Gastrocnemius medialis (tissue), 4 donors: ENCODE measurements around the gene CNOT10. TPM values are rescaled to one million over a fixed set of nuclear protein-coding genes. Genes with fewer than 3 reads are reported as not detected.

ENCODE experiments used
- ATAC-seq, 2 donors: fragments of 150-250 bp; one replicate each; pipeline ENCODE4 v1.9.1; 2016
- DNase-seq, 2 donors: peaks; one replicate each; pipeline ENCODE4 v3.0.0-alpha.2; 2019
- H3K27ac ChIP-seq, 4 donors: fragments of 200-600 bp; sonication (generic); 1 replicate in 1 of 4; 2 replicates in 3 of 4; pipeline ENCODE4 v1.5.1; 2016 to 2018; ENCODE audit warnings: mild to moderate bottlenecking in 2 of 4, moderate library complexity in 1 of 4
- H3K27me3 ChIP-seq, 3 donors: fragments of 200-600 bp; sonication (generic) in 2 of 3; 1 replicate in 1 of 3; 2 replicates in 2 of 3; pipeline versions ENCODE4 v1.5.1 to v1.6.0; 2016 to 2019; ENCODE audit warnings: mild to moderate bottlenecking in 1 of 3, moderate library complexity in 1 of 3
- H3K36me3 ChIP-seq, 2 donors: fragments of 200-600 bp; sonication (generic) in 1 of 2; one replicate each; pipeline ENCODE4 v1.5.1; 2017 to 2018
- H3K4me1 ChIP-seq, 2 donors: fragments of 200-600 bp; sonication (generic) in 1 of 2; one replicate each; pipeline ENCODE4 v1.5.1; 2016 to 2017; ENCODE audit warnings: mild to moderate bottlenecking in 2 of 2
- H3K4me3 ChIP-seq, 4 donors: fragments of 200-600 bp; sonication (generic) in 3 of 4; 1 replicate in 1 of 4; 2 replicates in 3 of 4; pipeline ENCODE4 v1.5.1; 2016 to 2019; ENCODE audit warnings: mild to moderate bottlenecking in 2 of 4
- H3K9me3 ChIP-seq, 3 donors: fragments of 200-600 bp; sonication (generic) in 2 of 3; 1 replicate in 1 of 3; 2 replicates in 2 of 3; pipeline ENCODE4 v1.5.1; 2016 to 2019
- CTCF ChIP-seq, 5 experiments: fragments of 450-650 bp in 3 of 5; fragments of 200-600 bp in 2 of 5; sonication (generic) in 2 of 5; IDR thresholded peaks in 4 of 5; conservative IDR thresholded peaks in 1 of 5; 1 replicate in 4 of 5; 2 replicates in 1 of 5; pipeline ENCODE4 v1.5.1; 2016 to 2019; ENCODE audit warnings: antibody characterized with exemption in 5 of 5, mild to moderate bottlenecking in 3 of 5, moderate library complexity in 3 of 5
- POLR2A ChIP-seq, 2 donors: fragments of 450-650 bp; IDR thresholded peaks; one replicate each; pipeline ENCODE4 v1.6.1; 2017; ENCODE audit warnings: antibody characterized with exemption in 2 of 2, mild to moderate bottlenecking in 2 of 2, moderate library complexity in 2 of 2
- in situ Hi-C, 4 donors: fragments of 200-750 bp; cut with MboI; loops; one replicate each; pipeline versions ENCODE4 v1.15.0 to v1.8.0; 2017; ENCODE audit warnings: low sequenced_read_pairs in 4 of 4
- intact Hi-C: fragments of 100-400 bp; cut with DNase I; formaldehyde crosslinking; loops from one replicate; pipeline ENCODE4 v1.15.1; 2023; ENCODE audit warnings: low total_unique reads
- total RNA-seq, 4 donors: library from RNA; depleted of rRNA; stranded (reverse); fragments of >200 nt; gene quantifications; one replicate each; pipeline versions ENCODE4 v1.1.0 to v1.2.3, GENCODE V29; 2016

The CNOT10 gene
- total RNA-seq, 4 donors from 2014 or later: 10.2 to 16.8 (median 10.9) TPM

GRCh38 chr3:32699429-32699828 lies 14.4 kb downstream of the CNOT10 start:
- intact Hi-C loops: no loop called here
- DNase-seq (no peak), ATAC-seq (no peak)
- in situ Hi-C loops: no loop called here
- H3K4me3 ChIP-seq: no peak overlapping the region
- H3K9me3 ChIP-seq: no peaks in the 10 kb centered on the region
- H3K27me3 ChIP-seq: no peaks in the 10 kb centered on the region
- TF ChIP-seq CTCF (IDR thresholded peaks at IDR 0.05 in 4 of 5, conservative IDR thresholded peaks at IDR 0.05 in 1 of 5) (no peak), POLR2A (IDR thresholded peaks at IDR 0.05) (no peak)
- no peak overlapping the region for H3K27ac ChIP-seq
- H3K4me1 ChIP-seq: no peaks in the 10 kb centered on the region
- H3K36me3 ChIP-seq: no peaks in the 10 kb centered on the region

GRCh38 chr3:32700244-32700643 lies 15.3 kb downstream of the CNOT10 start:
- TF ChIP-seq POLR2A (IDR thresholded peaks at IDR 0.05) (no peak), CTCF (IDR thresholded peaks at IDR 0.05 in 4 of 5, conservative IDR thresholded peaks at IDR 0.05 in 1 of 5) (no peak)
- intact Hi-C loops (no loop called here), in situ Hi-C loops (no loop called here)
- no peak for ATAC-seq
- no peak overlapping the region for H3K27ac ChIP-seq
- H3K27me3 ChIP-seq: no peaks in the 10 kb centered on the region
- H3K36me3 ChIP-seq: no peaks in the 10 kb centered on the region
- H3K9me3 ChIP-seq: no peaks in the 10 kb centered on the region
- no peaks in the 10 kb centered on the region for H3K4me1 ChIP-seq
- no peak overlapping the region for H3K4me3 ChIP-seq
- no peak for DNase-seq

GRCh38 chr3:32703491-32703972 lies 18.5 kb downstream of the CNOT10 start:
- Histone ChIP-seq H3K9me3 (no peaks in the 10 kb centered on the region), H3K36me3 (peaks cover 0 to under 1% of the 10 kb centered on the region in 2 donors), H3K4me1 (no peaks in the 10 kb centered on the region), H3K27me3 (no peaks in the 10 kb centered on the region), H3K27ac (no peak overlapping the region), H3K4me3 (no peak overlapping the region)
- TF ChIP-seq POLR2A (IDR thresholded peaks at IDR 0.05) (no peak), CTCF (IDR thresholded peaks at IDR 0.05 in 4 of 5, conservative IDR thresholded peaks at IDR 0.05 in 1 of 5) (no peak)
- ATAC-seq: no peak
- no peak for DNase-seq
- in situ Hi-C loops: no loop called here
- intact Hi-C loops: no loop called here

- intact Hi-C loops (no loop called here), in situ Hi-C loops (no loop called here)
- no peaks in the 10 kb centered on the region for H3K27me3 ChIP-seq
- DNase-seq (no peak), ATAC-seq (no peak)
- peaks cover 0 to 12% of the 10 kb centered on the region in 2 donors for H3K36me3 ChIP-seq
- H3K4me3 ChIP-seq: no peak overlapping the region
- H3K27ac ChIP-seq: no peak overlapping the region
- no peaks in the 10 kb centered on the region for H3K9me3 ChIP-seq
- TF ChIP-seq CTCF (IDR thresholded peaks at IDR 0.05 in 4 of 5, conservative IDR thresholded peaks at IDR 0.05 in 1 of 5) (no peak), POLR2A (IDR thresholded peaks at IDR 0.05) (no peak)
- H3K4me1 ChIP-seq: no peaks in the 10 kb centered on the region
These were observed 20.2 kb downstream of the CNOT10 start for GRCh38 chr3:32705232-32705631.
